ENCODE measurements around the gene POR. TPM values are rescaled to one million over a fixed set of nuclear protein-coding genes. Genes with fewer than 3 reads are reported as not detected.

POR gene
- polyA plus RNA-seq, 1 donor from 2014 or later, result 50.2 TPM

DNA sequence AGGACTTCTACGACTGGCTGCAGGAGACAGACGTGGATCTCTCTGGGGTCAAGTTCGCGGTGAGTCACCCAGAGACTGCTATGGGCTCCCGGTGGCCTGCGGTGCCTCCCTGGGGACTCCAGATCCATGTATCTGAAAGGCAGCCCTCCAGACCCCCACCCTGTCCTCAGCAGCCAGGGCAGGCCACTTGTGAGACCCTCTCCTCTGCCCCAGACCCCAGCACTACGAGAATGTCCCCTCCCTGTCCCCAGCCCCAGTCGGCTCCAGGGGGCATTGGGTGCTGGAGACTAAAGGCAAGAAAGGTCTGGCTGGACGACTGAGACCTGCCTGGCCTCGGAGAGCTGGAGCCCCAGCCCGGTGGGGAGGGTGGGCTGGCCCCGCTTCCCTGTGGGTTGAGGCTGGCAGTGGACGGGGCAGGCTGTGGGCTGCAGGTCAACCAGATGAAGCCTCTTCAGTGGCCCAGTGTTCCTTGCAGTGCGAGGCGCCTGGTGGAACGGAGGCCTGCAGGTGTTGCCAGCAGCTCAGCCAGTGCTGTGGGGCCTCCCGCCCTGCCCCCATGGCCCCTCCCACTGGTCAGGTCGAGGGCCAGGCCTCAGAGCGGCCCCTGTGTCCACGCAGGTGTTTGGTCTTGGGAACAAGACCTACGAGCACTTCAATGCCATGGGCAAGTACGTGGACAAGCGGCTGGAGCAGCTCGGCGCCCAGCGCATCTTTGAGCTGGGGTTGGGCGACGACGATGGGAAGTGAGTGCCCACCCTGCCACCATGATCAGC is 65.7 kb downstream of the POR start:
- H3K36me3 Mint-ChIP-seq, result peaks cover 4% of the 10 kb centered on the region
- no peaks in the 10 kb centered on the region for H3K27me3 Mint-ChIP-seq
- no peak overlapping the region for H3K4me3 Mint-ChIP-seq
- no peaks in the 10 kb centered on the region for H3K4me1 Mint-ChIP-seq
- no peaks in the 10 kb centered on the region for H3K9me3 Mint-ChIP-seq
- no peak overlapping the region for H3K27ac Mint-ChIP-seq

DNA sequence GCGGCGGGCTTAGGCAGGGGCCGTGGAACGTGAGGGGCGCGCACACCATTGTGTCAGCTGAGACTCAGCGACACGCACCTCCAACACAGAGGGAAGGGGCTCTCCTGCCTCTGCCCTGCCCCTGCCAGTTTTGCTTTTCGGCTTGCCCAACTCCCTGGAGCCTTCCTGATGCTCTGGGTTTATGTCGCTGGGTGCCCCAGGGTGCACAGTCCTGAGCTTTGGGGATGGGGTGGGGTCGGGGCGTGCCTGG is 66.2 kb downstream of the POR start:
- Mint-ChIP-seq H3K9me3 (no peaks in the 10 kb centered on the region), H3K4me3 (no peak overlapping the region), H3K36me3 (peaks cover 4% of the 10 kb centered on the region), H3K4me1 (no peaks in the 10 kb centered on the region), H3K27ac (no peak overlapping the region), H3K27me3 (no peaks in the 10 kb centered on the region)

GRCh38 chr7:75981453-75982305 is 66.7 kb downstream of the POR start:
- peaks cover 0 to under 1% (median 0%) of the 10 kb centered on the region in 3 donors for H3K4me1 Mint-ChIP-seq
- no peak overlapping the region for H3K4me3 Mint-ChIP-seq
- H3K9me3 Mint-ChIP-seq, result no peaks in the 10 kb centered on the region
- H3K27me3 Mint-ChIP-seq, result no peaks in the 10 kb centered on the region
- H3K27ac Mint-ChIP-seq, result no peak overlapping the region
- peaks cover 4% of the 10 kb centered on the region for H3K36me3 Mint-ChIP-seq

DNA sequence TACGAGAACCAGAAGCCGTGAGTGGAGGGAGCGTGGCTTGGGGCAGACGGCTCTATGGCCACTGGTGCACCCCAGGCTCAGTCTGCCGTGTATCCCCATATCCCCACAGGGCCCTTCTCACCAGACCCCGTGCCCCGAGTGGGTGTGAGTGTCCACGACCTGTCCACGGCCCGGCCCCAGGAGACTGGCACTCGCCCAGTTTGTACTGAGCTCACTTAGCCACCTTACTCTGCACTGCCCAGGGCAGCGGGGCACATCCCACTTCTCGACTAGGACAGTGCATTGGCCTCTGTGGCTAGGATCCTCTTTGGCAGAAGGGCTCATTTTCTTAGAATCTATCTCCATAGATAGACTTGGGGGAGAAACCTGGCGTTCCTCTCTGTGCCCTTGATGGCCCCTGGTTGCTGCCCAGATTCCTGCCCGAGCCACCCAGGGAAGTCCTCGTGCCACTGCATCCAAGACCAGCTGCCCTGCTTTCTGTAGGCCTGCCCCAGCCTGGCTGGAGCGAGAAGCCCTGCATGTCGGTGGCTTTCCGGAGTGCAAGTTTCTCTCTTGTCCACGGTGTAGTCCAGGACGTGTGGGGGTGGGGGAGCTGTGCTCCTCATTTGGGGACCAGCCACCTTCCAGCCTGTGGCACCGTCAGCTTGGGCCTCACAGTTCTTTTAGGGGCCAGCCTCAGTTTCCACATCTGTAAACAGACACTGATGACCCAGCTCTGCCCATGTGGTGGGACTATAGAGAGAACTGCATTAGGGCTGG is 67.5 kb downstream of the POR start:
- Mint-ChIP-seq H3K4me3 (no peak overlapping the region), H3K27ac (no peak overlapping the region), H3K9me3 (no peaks in the 10 kb centered on the region), H3K36me3 (peaks cover 6% of the 10 kb centered on the region), H3K27me3 (no peaks in the 10 kb centered on the region), H3K4me1 (peaks cover 0 to 2% (median 0%) of the 10 kb centered on the region in 3 donors)

GRCh38 chr7:75983471-75984129 is 68.6 kb downstream of the POR start:
- no peaks in the 10 kb centered on the region for H3K27me3 Mint-ChIP-seq
- peak overlapping the region in 1 of 4 donors; percentile 57 for H3K4me3 Mint-ChIP-seq
- peaks cover 0 to 2% (median 0%) of the 10 kb centered on the region in 3 donors for H3K4me1 Mint-ChIP-seq
- H3K36me3 Mint-ChIP-seq, result peaks cover 6% of the 10 kb centered on the region
- H3K27ac Mint-ChIP-seq, result no peak overlapping the region
- H3K9me3 Mint-ChIP-seq, result no peaks in the 10 kb centered on the region

DNA sequence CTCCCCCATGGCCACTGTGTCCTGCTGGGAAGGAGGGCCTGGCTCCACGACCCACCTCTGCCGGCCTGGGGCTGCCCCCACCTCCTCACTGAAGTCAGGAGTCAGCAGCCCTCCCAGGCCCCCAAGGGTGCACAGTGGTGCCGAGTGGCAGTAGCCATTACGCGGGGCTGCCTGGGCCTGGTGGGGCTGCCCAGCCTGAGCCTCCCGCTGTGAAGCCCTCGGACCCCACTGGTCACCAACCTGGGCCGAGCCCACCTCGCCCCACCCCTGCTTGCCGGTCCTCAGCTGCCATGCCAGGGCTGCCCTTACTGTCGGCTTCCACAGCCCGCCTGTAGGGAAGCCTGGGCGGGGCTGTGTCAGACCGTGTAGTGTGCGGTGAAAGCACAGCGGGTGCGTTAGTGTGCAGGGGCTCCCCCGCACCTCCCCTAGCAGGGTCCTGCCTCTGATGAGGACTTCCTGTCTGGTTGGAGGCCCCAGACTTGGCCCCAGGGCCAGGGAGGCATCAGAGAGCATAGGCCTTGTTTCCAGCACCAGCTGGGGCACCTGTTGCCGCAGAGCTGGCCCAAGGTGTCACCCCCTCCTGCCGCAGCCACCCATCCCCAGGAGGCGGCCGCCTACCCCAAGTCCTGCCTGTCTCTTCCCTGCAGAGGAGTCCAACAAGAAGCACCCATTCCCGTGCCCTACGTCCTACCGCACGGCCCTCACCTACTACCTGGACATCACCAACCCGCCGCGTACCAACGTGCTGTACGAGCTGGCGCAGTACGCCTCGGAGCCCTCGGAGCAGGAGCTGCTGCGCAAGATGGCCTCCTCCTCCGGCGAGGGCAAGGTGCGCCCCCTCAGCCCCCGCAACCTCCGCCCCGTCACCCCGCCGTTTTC is 69.4 kb downstream of the POR start:
- peaks cover 0 to 2% (median 0%) of the 10 kb centered on the region in 3 donors for H3K4me1 Mint-ChIP-seq
- no peaks in the 10 kb centered on the region for H3K9me3 Mint-ChIP-seq
- no peak overlapping the region for H3K27ac Mint-ChIP-seq
- H3K36me3 Mint-ChIP-seq, result peaks cover 6% of the 10 kb centered on the region
- H3K4me3 Mint-ChIP-seq, result no peak overlapping the region
- H3K27me3 Mint-ChIP-seq, result no peaks in the 10 kb centered on the region

DNA sequence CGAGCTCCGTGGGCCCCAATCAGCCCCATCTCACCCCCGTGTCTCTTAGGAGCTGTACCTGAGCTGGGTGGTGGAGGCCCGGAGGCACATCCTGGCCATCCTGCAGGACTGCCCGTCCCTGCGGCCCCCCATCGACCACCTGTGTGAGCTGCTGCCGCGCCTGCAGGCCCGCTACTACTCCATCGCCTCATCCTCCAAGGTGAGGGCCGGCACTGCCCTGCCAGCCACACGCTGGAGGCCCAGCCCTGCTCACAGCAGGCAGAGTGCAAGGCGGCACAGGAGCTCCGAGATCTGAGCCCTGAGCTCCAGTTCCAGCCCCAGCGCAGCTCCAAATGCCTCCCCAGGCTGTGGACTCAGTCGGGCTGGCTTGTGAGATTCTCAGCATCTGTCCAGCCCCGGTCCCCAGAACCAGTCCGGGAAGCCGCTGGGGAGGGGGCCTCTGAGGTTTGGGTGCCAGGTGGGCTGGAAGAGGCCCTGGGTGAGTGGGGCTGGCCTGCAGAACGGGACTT is 70.1 kb downstream of the POR start:
- Mint-ChIP-seq H3K4me3 (no peak overlapping the region), H3K27ac (no peak overlapping the region), H3K9me3 (no peaks in the 10 kb centered on the region), H3K36me3 (peaks cover 3% of the 10 kb centered on the region), H3K27me3 (no peaks in the 10 kb centered on the region), H3K4me1 (peaks cover 0 to 7% (median 2%) of the 10 kb centered on the region in 3 donors)

GRCh38 chr7:75985518-75986146 is 70.7 kb downstream of the POR start:
- H3K27ac Mint-ChIP-seq, result no peak overlapping the region
- H3K27me3 Mint-ChIP-seq, result no peaks in the 10 kb centered on the region
- peaks cover 0 to 11% (median 7%) of the 10 kb centered on the region in 3 donors for H3K4me1 Mint-ChIP-seq
- no peaks in the 10 kb centered on the region for H3K9me3 Mint-ChIP-seq
- H3K4me3 Mint-ChIP-seq, result no peak overlapping the region
- H3K36me3 Mint-ChIP-seq, result peaks cover 6% of the 10 kb centered on the region

- Mint-ChIP-seq H3K36me3 (peaks cover 6% of the 10 kb centered on the region), H3K27me3 (no peaks in the 10 kb centered on the region), H3K27ac (no peak overlapping the region), H3K4me3 (no peak overlapping the region), H3K4me1 (peaks cover 0 to 11% (median 10%) of the 10 kb centered on the region in 3 donors), H3K9me3 (no peaks in the 10 kb centered on the region)
These were observed 71.3 kb downstream of the POR start for GRCh38 chr7:75986147-75986781.

DNA sequence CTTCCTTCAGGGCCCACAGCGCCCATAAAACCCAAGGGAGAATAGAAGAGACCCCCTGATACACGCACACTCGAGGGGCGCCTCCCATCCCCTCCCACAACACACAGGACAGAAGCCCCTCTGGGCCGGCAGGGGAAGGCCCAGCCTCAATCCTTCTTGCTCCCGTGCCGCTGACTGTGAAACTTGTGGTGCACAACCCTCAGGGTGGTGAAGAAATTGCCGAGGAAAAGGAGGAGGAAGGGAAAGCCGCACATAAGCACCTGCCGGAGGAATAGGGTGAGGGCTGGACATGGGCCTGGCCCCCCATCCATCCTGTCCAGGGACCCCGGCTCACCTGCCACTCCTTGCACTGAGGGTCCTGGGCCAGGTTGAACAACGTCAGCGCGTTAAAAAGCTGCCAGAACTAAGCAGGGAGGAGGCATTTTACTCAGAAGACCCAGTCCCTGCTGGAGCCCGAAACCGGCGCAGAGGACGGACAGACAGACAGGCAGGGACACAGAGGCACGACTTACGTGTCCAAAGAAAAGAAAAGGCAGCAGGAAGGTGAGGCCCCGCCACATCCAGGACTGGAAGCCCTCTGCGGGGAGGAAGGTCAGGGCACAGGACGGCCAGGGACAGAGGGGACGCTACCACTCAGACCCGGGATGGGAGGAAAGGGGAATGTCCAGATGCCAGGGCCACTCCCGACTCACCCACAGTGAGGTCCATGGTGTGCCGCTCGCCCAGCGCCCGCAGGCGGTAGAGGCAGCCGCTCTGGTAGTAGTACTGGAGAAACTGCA is 72.3 kb downstream of the POR start:
- Mint-ChIP-seq H3K9me3 (no peaks in the 10 kb centered on the region), H3K27me3 (no peaks in the 10 kb centered on the region), H3K27ac (peak overlapping the region in 1 of 3 donors; percentile 88), H3K4me1 (peaks cover 0 to 11% (median 10%) of the 10 kb centered on the region in 3 donors), H3K36me3 (peaks cover 6% of the 10 kb centered on the region), H3K4me3 (no peak overlapping the region)

- Mint-ChIP-seq H3K27ac (peak overlapping the region in 1 of 3 donors; percentile 88), H3K4me1 (peaks cover 0 to 11% (median 10%) of the 10 kb centered on the region in 3 donors)
These were observed 73.0 kb downstream of the POR start for GRCh38 chr7:75987805-75988567.

More at GRCh38 chr7:75987805-75988567, 73.0 kb downstream of the POR start:
- peaks cover 6% of the 10 kb centered on the region for H3K36me3 Mint-ChIP-seq
- H3K4me3 Mint-ChIP-seq, result peak overlapping the region in 1 of 4 donors; percentile 39
- H3K27me3 Mint-ChIP-seq, result no peaks in the 10 kb centered on the region
- H3K9me3 Mint-ChIP-seq, result no peaks in the 10 kb centered on the region

Measured in IgD-negative memory B cell (primary cell).